ENCODE data around the gene CTU2.

GRCh38 chr16:88673716-88674379 lies 32.5 kb upstream of the CTU2 start:
- TF ChIP-seq, protein P1, sequence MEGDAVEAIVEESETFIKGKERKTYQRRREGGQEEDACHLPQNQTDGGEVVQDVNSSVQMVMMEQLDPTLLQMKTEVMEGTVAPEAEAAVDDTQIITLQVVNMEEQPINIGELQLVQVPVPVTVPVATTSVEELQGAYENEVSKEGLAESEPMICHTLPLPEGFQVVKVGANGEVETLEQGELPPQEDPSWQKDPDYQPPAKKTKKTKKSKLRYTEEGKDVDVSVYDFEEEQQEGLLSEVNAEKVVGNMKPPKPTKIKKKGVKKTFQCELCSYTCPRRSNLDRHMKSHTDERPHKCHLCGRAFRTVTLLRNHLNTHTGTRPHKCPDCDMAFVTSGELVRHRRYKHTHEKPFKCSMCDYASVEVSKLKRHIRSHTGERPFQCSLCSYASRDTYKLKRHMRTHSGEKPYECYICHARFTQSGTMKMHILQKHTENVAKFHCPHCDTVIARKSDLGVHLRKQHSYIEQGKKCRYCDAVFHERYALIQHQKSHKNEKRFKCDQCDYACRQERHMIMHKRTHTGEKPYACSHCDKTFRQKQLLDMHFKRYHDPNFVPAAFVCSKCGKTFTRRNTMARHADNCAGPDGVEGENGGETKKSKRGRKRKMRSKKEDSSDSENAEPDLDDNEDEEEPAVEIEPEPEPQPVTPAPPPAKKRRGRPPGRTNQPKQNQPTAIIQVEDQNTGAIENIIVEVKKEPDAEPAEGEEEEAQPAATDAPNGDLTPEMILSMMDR (IDR thresholded peaks at IDR 0.05), result no peak
- no peak for TF ChIP-seq POLR2AphosphoS5 (IDR thresholded peaks at IDR 0.05)
- TF ChIP-seq EP300 (IDR thresholded peaks at IDR 0.05; ENCODE audit: low read depth), result no peak
- no peak for TF ChIP-seq POLR2A (IDR thresholded peaks at IDR 0.05)

Data from transverse colon (tissue), 4 donors.